NCI-H748 treated with DMSO at 0.1 percent for 48 hours (cell line): Measurements from ENCODE around the gene PSME3.
"Not testable (repeated sequence)": the region's sequence is repeated elsewhere in the genome, so short reads cannot be mapped to it uniquely, and the experiment has no call there.

ENCODE experiments used
- DNase-seq: peaks from one replicate; lab custom pipeline; 2025; lab: John Stamatoyannopoulos, UW

Gene PSME3

GRCh38 chr17:42851371-42852240 is 18.4 kb downstream of the PSME3 start:
- not testable (repeated sequence) for DNase-seq

GRCh38 chr17:42852351-42852750 is 19.2 kb downstream of the PSME3 start:
- no peak for DNase-seq

- no peak for DNase-seq
These were observed 19.8 kb downstream of the PSME3 start for GRCh38 chr17:42853004-42853403.

GRCh38 chr17:42853597-42853967 is 20.4 kb downstream of the PSME3 start:
- no peak for DNase-seq

GRCh38 chr17:42853968-42854790 is 21.0 kb downstream of the PSME3 start:
- DNase-seq, result no peak

GRCh38 chr17:42855048-42855596 is 21.9 kb downstream of the PSME3 start:
- DNase-seq, result no peak

GRCh38 chr17:42856093-42856492 is 22.9 kb downstream of the PSME3 start:
- DNase-seq, result not testable (repeated sequence)

GRCh38 chr17:42856516-42856915 is 23.3 kb downstream of the PSME3 start:
- not testable (repeated sequence) for DNase-seq

- no peak for DNase-seq
These were observed 24.2 kb downstream of the PSME3 start for GRCh38 chr17:42857389-42857788.

- no peak for DNase-seq
These were observed 32.5 kb downstream of the PSME3 start for GRCh38 chr17:42865638-42866094.

GRCh38 chr17:42866216-42866615 is 33.0 kb downstream of the PSME3 start:
- no peak for DNase-seq

- DNase-seq, result no peak
These were observed 33.7 kb downstream of the PSME3 start for GRCh38 chr17:42866631-42867575.

- DNase-seq, result not testable (repeated sequence)
These were observed 34.6 kb downstream of the PSME3 start for GRCh38 chr17:42867694-42868261.

- DNase-seq, result no peak
These were observed 35.1 kb downstream of the PSME3 start for GRCh38 chr17:42868338-42868737.

GRCh38 chr17:42871647-42872046 is 38.5 kb downstream of the PSME3 start:
- no peak for DNase-seq

- no peak for DNase-seq
These were observed 39.2 kb downstream of the PSME3 start for GRCh38 chr17:42872251-42872965.

- DNase-seq, result no peak
These were observed 40.1 kb downstream of the PSME3 start for GRCh38 chr17:42873315-42873714.

GRCh38 chr17:42873932-42874695 is 40.9 kb downstream of the PSME3 start:
- not testable (repeated sequence) for DNase-seq

- DNase-seq, result no peak
These were observed 43.8 kb downstream of the PSME3 start for GRCh38 chr17:42877037-42877436.
